OCI-LY7 (cell line): Measurements from ENCODE around the gene THAP10.

Source experiments
- EZH2phosphoT487 ChIP-seq: fragments of 200-600 bp; sonication (generic); IDR thresholded peaks from 2 replicates; pipeline ENCODE4 v1.6.1; 2018; ENCODE audit warnings: low read depth, borderline replicate concordance, mild to moderate bottlenecking, mixed run types, antibody characterized with exemption, low read length, moderate library complexity, mixed read lengths
- TF ChIP-seq, protein P1 (sequence below): fragments of 200-600 bp; sonication (generic); conservative IDR thresholded peaks from 2 replicates; pipeline ENCODE4 v1.5.1; 2014; ENCODE audit warnings: mild to moderate bottlenecking, antibody characterized with exemption, low read length, moderate library complexity, mixed read lengths

DNA sequence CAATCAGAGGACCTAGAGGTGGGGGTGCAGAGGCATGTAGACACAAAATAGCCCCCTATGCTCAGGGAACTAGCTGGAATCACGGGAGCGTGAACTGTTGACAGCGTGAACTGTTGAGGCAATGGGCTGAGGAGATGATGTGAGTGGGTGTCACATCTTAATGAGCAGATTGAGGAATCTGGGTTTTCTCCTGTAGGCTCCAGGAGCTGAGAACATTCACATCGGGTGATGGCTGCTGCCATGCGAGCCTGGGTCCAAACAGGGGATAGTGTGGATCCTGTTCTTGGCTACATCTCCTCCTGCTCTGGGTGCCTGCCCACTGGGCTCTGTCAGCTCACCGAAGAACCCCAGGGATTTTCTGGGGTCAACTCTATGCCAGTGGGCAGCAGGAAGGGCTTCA is 40.3 kb downstream of the THAP10 start:
- TF ChIP-seq, protein P1, sequence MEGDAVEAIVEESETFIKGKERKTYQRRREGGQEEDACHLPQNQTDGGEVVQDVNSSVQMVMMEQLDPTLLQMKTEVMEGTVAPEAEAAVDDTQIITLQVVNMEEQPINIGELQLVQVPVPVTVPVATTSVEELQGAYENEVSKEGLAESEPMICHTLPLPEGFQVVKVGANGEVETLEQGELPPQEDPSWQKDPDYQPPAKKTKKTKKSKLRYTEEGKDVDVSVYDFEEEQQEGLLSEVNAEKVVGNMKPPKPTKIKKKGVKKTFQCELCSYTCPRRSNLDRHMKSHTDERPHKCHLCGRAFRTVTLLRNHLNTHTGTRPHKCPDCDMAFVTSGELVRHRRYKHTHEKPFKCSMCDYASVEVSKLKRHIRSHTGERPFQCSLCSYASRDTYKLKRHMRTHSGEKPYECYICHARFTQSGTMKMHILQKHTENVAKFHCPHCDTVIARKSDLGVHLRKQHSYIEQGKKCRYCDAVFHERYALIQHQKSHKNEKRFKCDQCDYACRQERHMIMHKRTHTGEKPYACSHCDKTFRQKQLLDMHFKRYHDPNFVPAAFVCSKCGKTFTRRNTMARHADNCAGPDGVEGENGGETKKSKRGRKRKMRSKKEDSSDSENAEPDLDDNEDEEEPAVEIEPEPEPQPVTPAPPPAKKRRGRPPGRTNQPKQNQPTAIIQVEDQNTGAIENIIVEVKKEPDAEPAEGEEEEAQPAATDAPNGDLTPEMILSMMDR: no peak
- TF ChIP-seq EZH2phosphoT487: no peak
